Measurements from ENCODE around the gene RRH. TPM values are rescaled to one million over a fixed set of nuclear protein-coding genes. Genes with fewer than 3 reads are reported as not detected.

Gene RRH
- total and polyA plus RNA-seq, 12 donors = 0.03 TPM; not detected in 11

- intact Hi-C loops (cut with DNase I) = no loop called here
- H3K36me3 ChIP-seq = no peaks in the 10 kb centered on the region
- no peak for TF ChIP-seq CTCF (IDR thresholded peaks at IDR 0.05)
- no peaks in the 10 kb centered on the region for H3K4me1 ChIP-seq
- H3K9me3 ChIP-seq = no peaks in the 10 kb centered on the region
- H3K27me3 ChIP-seq = no peaks in the 10 kb centered on the region
- H3K27ac ChIP-seq = no peak overlapping the region
- 87 to 90% methylated on average over 7 of the region's 7 CpGs for WGBS, 2 donors
- DNase-seq = no peak
- no peak for ATAC-seq
- no peak overlapping the region for H3K4me3 ChIP-seq
These were observed 52.0 kb downstream of the RRH start for GRCh38 chr4:109879636-109880314.

DNA sequence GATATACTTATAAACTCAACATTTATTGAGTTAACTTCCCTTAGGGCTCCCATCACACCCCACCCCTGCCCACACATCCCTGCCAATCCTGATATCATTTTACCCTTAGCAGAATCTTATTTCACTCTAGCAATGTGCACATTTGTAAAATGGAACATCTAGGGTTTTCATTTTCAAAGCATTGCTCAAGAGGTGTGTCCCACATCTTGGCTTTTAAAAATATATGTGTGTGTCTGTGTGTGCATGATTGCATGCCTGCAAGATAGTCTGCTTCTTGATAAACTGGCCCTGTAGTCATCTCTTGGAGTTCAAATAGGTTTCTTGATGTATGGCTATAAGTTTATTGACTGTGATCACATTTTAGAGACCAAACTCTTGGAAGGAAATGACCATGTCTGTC is 58.5 kb downstream of the RRH start:
- Histone ChIP-seq H3K4me3 (no peak overlapping the region), H3K27me3 (no peaks in the 10 kb centered on the region), H3K4me1 (no peaks in the 10 kb centered on the region), H3K36me3 (no peaks in the 10 kb centered on the region), H3K9me3 (no peaks in the 10 kb centered on the region), H3K27ac (no peak overlapping the region)
- intact Hi-C loops (cut with DNase I) = no loop called here
- TF ChIP-seq CTCF (IDR thresholded peaks at IDR 0.05) = no peak
- ATAC-seq (no peak), DNase-seq (no peak)

DNA sequence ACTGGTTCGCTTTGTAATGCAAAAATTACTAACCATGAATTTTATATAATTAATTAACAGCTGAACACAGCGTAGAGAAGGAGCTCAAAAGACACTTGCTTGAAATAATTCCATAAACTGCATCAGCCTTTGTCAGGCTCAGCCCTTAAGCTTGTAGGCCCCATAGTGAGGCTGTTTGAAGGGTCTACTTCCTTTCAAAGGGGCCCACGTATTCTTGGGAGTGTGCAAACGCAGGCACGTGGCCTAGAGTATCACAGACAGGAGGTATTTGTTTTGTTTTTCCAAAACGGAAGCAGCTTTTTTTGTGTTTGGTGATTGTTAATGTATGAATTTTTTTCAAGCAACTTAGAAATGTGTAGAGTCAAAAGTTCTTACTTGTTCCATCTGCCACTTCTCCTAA is 59.3 kb downstream of the RRH start:
- intact Hi-C loops (cut with DNase I) = no loop called here
- no peaks in the 10 kb centered on the region for H3K27me3 ChIP-seq
- no peak for TF ChIP-seq CTCF (IDR thresholded peaks at IDR 0.05)
- WGBS, 2 donors = 56 to 66% methylated on average over 6 of the region's 6 CpGs
- H3K36me3 ChIP-seq = no peaks in the 10 kb centered on the region
- H3K4me3 ChIP-seq = no peak overlapping the region
- H3K9me3 ChIP-seq = no peaks in the 10 kb centered on the region
- H3K27ac ChIP-seq = no peak overlapping the region
- H3K4me1 ChIP-seq = no peaks in the 10 kb centered on the region
- DNase-seq (no peak), ATAC-seq (no peak)

- intact Hi-C loops (cut with DNase I) = no loop called here
- ATAC-seq = no peak
- no peak for TF ChIP-seq CTCF (IDR thresholded peaks at IDR 0.05)
These were observed 62.3 kb downstream of the RRH start for GRCh38 chr4:109890076-109890475.

More at GRCh38 chr4:109890076-109890475, 62.3 kb downstream of the RRH start:
- Histone ChIP-seq H3K9me3 (no peaks in the 10 kb centered on the region), H3K27ac (no peak overlapping the region), H3K36me3 (no peaks in the 10 kb centered on the region), H3K4me3 (no peak overlapping the region), H3K4me1 (no peaks in the 10 kb centered on the region), H3K27me3 (no peaks in the 10 kb centered on the region)
- DNase-seq = no peak

Other genes with a start within 250 kb of the RRH start
- 10 to 100 TPM in 1 of 10 donors, 1 to 10 TPM in 9; 3.0 to 10.2 (median 6.2) TPM for gene CASP6, start 124.5 kb upstream of the RRH start, total RNA-seq
- 1 to 10 TPM; 4.7 to 6.7 TPM for gene CASP6, start 124.5 kb upstream of the RRH start, polyA plus RNA-seq
- 100 to 1,000 TPM in 1 of 10 donors, 10 to 100 TPM in 9; 39.4 to 100 (median 50.3) TPM for gene PLA2G12A, start 97.9 kb upstream of the RRH start, total RNA-seq
- 10 to 100 TPM; 14.3 to 33.3 TPM for gene PLA2G12A, start 97.9 kb upstream of the RRH start, polyA plus RNA-seq
- 10 to 100 TPM in 4 of 10 donors, 1 to 10 TPM in 6; 5.2 to 16.6 (median 9.8) TPM for gene CFI, start 26.0 kb upstream of the RRH start, total RNA-seq
- 10 to 100 TPM; 11.8 to 12.6 TPM for gene CFI, start 26.0 kb upstream of the RRH start, polyA plus RNA-seq
- 10 to 100 TPM in 3 of 10 donors, 1 to 10 TPM in 7; 6.8 to 12.3 (median 9.2) TPM for gene GAR1, start 12.2 kb upstream of the RRH start, total RNA-seq
- gene GAR1, start 12.2 kb upstream of the RRH start, polyA plus RNA-seq = 10 to 100 TPM in 1 of 2 donors, 1 to 10 TPM in 1; 9.6 to 17.2 TPM
- under 1 TPM in 2 of 10 donors, not detected in 8; 0.06 to 0.07 TPM for gene LRIT3, start 20.1 kb downstream of the RRH start, total RNA-seq
- under 1 TPM; 0.03 to 0.15 TPM for gene LRIT3, start 20.1 kb downstream of the RRH start, polyA plus RNA-seq
- 10 to 100 TPM in 8 of 10 donors, 1 to 10 TPM in 2; 8.4 to 16.4 (median 12.2) TPM for gene EGF, start 84.9 kb downstream of the RRH start, total RNA-seq
- gene EGF, start 84.9 kb downstream of the RRH start, polyA plus RNA-seq = 1 to 10 TPM in 1 of 2 donors, under 1 TPM in 1; 0.54 to 5.4 TPM